Smooth muscle cell (in vitro differentiated cells): ENCODE measurements around the gene SNX32. TPM values are rescaled to one million over a fixed set of nuclear protein-coding genes. Genes with fewer than 3 reads are reported as not detected.

ENCODE experiments used
- DNase-seq: peaks from one replicate; lab custom pipeline; 2025; ENCODE audit not compliant: unreplicated experiment; lab: John Stamatoyannopoulos, UW
- H2AFZ ChIP-seq: fragments of 200-600 bp; sonication (generic); 2 replicates; pipeline ENCODE4 v1.6.0; 2016; ENCODE audit warnings: antibody characterized with exemption, low read depth, mild to moderate bottlenecking
- H3F3A ChIP-seq: fragments of 200-600 bp; sonication (generic); 2 replicates; pipeline ENCODE4 v1.6.0; 2017; ENCODE audit warnings: antibody characterized with exemption, low read depth
- H3K27ac ChIP-seq: fragments of 200-600 bp; sonication (generic); 2 replicates; pipeline ENCODE4 v1.5.1; 2016; ENCODE audit warnings: low read depth, mild to moderate bottlenecking
- H3K27me3 ChIP-seq: fragments of 200-600 bp; sonication (generic); 2 replicates; pipeline ENCODE4 v1.6.1; 2016; ENCODE audit warnings: low read depth, mild to moderate bottlenecking
- H3K36me3 ChIP-seq: fragments of 200-600 bp; sonication (generic); 2 replicates; pipeline ENCODE4 v1.5.1; 2016; ENCODE audit warnings: low read depth
- H3K4me1 ChIP-seq: fragments of 200-600 bp; sonication (generic); 2 replicates; pipeline ENCODE4 v1.5.1; 2016; ENCODE audit warnings: low read depth
- H3K4me2 ChIP-seq: fragments of 200-600 bp; sonication (generic); 2 replicates; pipeline ENCODE4 v1.6.0; 2016; ENCODE audit warnings: mild to moderate bottlenecking
- H3K4me3 ChIP-seq: fragments of 200-600 bp; sonication (generic); 2 replicates; pipeline ENCODE4 v1.5.1; 2016; ENCODE audit warnings: mild to moderate bottlenecking
- H3K79me2 ChIP-seq: fragments of 200-600 bp; sonication (generic); 2 replicates; pipeline ENCODE4 v1.6.0; 2016; ENCODE audit warnings: low read depth, mild to moderate bottlenecking
- H3K9ac ChIP-seq: fragments of 200-600 bp; sonication (generic); 2 replicates; pipeline ENCODE4 v1.6.0; 2016; ENCODE audit warnings: low read depth
- H3K9me3 ChIP-seq: fragments of 200-600 bp; sonication (generic); replicated peaks from 2 replicates; pipeline ENCODE4 v1.5.1; 2016; ENCODE audit warnings: low read depth
- H4K20me1 ChIP-seq: fragments of 200-600 bp; sonication (generic); 2 replicates; pipeline ENCODE4 v1.6.0; 2016; ENCODE audit warnings: low read depth
- WGBS: methylation state at CpG from one replicate; pipeline ENCODE4 v1.1.7; 2016; ENCODE audit warnings: low lambda C conversion rate; 5-methylcytosine and 5-hydroxymethylcytosine counted together
- polyA plus RNA-seq: library from polyadenylated mRNA; unstranded; fragments of >200 nt; fragmentation: Nextera tagmentation; extraction: Ambion mirVana; gene quantifications from 2 replicates; pipeline ENCODE4 v1.2.1, GENCODE V29; 2016
- total RNA-seq: library from RNA; depleted of rRNA; stranded (reverse); fragments of >200 nt; gene quantifications from 2 replicates; pipeline ENCODE4 v1.2.3, GENCODE V29; 2014
- TF ChIP-seq, protein P1 (sequence below): fragments of 200-600 bp; sonication (generic); IDR thresholded peaks from 2 replicates; pipeline ENCODE4 v1.5.1; 2017; ENCODE audit warnings: borderline replicate concordance, mild to moderate bottlenecking, antibody characterized with exemption; ENCODE audit not compliant: insufficient read depth, poor library complexity, severe bottlenecking

SNX32 gene
- total and polyA plus RNA-seq, 2 experiments from 2014 or later = 1.1 to 1.2 TPM

DNA sequence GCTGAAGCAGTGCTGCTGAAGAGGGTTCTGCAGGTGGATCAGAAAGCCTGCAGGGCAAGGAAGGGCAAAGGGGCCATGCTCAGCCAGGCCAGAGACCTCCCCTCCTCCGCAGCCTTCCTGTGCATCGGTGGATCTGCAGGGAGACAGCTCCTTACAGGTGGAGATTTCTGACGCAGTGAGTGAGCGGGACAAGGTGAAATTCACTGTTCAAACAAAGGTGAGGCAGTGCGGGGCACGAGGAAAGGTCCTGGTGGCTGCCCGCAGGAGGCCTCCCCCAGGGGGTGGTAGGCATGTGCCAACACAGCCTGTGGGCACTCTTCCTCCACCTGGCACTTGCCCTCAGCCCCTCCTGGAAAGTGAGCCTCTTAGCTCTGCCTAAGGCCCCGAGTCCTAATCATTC, 15.6 kb downstream of the SNX32 start:
- H3K4me1 ChIP-seq = no peaks in the 10 kb centered on the region
- peaks cover 16% of the 10 kb centered on the region for H3K79me2 ChIP-seq
- H3K4me3 ChIP-seq = no peak overlapping the region
- peaks cover 22% of the 10 kb centered on the region for H3F3A ChIP-seq
- TF ChIP-seq, protein P1, sequence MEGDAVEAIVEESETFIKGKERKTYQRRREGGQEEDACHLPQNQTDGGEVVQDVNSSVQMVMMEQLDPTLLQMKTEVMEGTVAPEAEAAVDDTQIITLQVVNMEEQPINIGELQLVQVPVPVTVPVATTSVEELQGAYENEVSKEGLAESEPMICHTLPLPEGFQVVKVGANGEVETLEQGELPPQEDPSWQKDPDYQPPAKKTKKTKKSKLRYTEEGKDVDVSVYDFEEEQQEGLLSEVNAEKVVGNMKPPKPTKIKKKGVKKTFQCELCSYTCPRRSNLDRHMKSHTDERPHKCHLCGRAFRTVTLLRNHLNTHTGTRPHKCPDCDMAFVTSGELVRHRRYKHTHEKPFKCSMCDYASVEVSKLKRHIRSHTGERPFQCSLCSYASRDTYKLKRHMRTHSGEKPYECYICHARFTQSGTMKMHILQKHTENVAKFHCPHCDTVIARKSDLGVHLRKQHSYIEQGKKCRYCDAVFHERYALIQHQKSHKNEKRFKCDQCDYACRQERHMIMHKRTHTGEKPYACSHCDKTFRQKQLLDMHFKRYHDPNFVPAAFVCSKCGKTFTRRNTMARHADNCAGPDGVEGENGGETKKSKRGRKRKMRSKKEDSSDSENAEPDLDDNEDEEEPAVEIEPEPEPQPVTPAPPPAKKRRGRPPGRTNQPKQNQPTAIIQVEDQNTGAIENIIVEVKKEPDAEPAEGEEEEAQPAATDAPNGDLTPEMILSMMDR = no peak
- no peaks in the 10 kb centered on the region for H3K9me3 ChIP-seq
- H3K27ac ChIP-seq = no peak overlapping the region
- DNase-seq = no peak
- no peak overlapping the region for H3K9ac ChIP-seq
- WGBS = 77% methylated on average over 8 of the region's 8 CpGs
- H3K36me3 ChIP-seq = peaks cover 5% of the 10 kb centered on the region
- no peak overlapping the region for H3K4me2 ChIP-seq
- H4K20me1 ChIP-seq = peaks cover 38% of the 10 kb centered on the region
- no peak overlapping the region for H2AFZ ChIP-seq
- H3K27me3 ChIP-seq = no peaks in the 10 kb centered on the region

DNA sequence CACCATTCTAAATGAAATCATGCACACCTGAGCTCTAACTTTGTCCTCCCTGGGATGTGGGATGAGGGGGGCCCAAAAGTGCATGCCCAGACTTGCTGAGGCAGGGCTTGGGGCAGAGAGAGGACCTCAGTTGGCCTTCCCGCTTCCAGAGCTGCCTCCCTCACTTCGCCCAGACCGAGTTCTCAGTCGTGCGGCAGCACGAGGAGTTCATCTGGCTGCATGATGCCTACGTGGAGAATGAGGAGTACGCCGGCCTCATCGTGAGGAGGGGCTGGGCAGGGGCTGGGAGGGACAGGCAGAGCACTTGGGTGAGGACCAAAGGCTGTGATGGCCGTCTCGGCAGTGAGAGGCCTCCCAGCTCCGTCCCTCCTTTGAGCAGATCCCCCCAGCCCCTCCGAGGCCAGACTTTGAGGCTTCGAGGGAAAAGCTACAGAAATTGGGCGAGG, 16.0 kb downstream of the SNX32 start:
- no peaks in the 10 kb centered on the region for H3K9me3 ChIP-seq
- H3K79me2 ChIP-seq = peaks cover 20% of the 10 kb centered on the region
- no peak for DNase-seq
- peaks cover 43% of the 10 kb centered on the region for H4K20me1 ChIP-seq
- H3K4me3 ChIP-seq = no peak overlapping the region
- H3K36me3 ChIP-seq = peaks cover 9% of the 10 kb centered on the region
- H3K27me3 ChIP-seq = no peaks in the 10 kb centered on the region
- H3K4me1 ChIP-seq = no peaks in the 10 kb centered on the region
- TF ChIP-seq, protein P1 = no peak
- 77% methylated on average over 16 of the region's 16 CpGs for WGBS
- H3K9ac ChIP-seq = no peak overlapping the region
- H2AFZ ChIP-seq = no peak overlapping the region
- H3K27ac ChIP-seq = no peak overlapping the region
- no peak overlapping the region for H3K4me2 ChIP-seq
- H3F3A ChIP-seq = peaks cover 26% of the 10 kb centered on the region

DNA sequence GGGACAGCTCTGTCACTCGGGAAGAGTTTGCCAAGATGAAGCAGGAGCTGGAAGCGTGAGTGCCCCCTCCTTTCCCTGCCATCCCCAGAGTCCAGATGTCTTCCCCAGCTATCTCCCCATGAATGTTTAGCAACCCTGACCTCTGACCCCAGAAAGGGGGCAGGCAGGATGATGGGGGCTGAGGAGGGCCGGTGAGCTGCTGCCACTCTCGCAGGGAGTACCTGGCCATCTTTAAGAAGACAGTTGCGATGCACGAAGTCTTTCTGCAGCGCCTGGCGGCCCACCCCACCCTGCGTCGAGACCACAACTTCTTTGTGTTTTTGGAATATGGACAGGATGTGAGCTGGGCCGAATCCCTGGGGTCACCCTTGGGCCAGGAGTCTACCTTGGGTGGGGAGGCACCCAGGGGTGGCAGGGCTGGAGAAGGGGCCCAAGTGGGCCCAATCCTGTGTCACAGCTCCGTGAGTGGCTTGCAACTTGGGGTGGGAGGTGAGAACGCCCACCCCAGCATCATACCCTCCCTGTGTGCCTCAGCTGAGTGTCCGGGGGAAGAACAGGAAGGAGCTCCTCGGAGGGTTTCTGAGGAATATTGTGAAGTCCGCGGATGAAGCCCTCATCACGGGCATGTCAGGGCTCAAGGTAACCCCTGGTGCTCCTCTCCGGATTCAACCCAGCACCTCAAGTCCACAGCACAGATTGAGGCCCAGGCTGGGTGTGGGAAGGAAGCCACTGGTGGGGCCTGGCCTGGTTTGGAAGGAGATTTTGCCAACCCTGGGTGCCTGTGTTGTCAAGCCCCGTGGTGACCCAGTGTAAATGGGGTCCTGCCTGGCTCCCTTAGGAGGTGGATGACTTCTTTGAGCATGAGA, 16.7 kb downstream of the SNX32 start:
- H3K9me3 ChIP-seq = no peaks in the 10 kb centered on the region
- H3K79me2 ChIP-seq = peaks cover 27% of the 10 kb centered on the region
- H2AFZ ChIP-seq = no peak overlapping the region
- H3F3A ChIP-seq = peaks cover 29% of the 10 kb centered on the region
- no peak for DNase-seq
- no peak overlapping the region for H3K27ac ChIP-seq
- no peaks in the 10 kb centered on the region for H3K27me3 ChIP-seq
- no peaks in the 10 kb centered on the region for H3K4me1 ChIP-seq
- H3K9ac ChIP-seq = no peak overlapping the region
- no peak overlapping the region for H3K4me2 ChIP-seq
- peaks cover 10% of the 10 kb centered on the region for H3K36me3 ChIP-seq
- peaks cover 49% of the 10 kb centered on the region for H4K20me1 ChIP-seq
- 95% methylated on average over 20 of the region's 20 CpGs for WGBS
- TF ChIP-seq, protein P1 = no peak
- H3K4me3 ChIP-seq = no peak overlapping the region
